NCI-H2081 (cell line): ENCODE data around the gene FGF12.
"Not testable (repeated sequence)": the region's sequence is repeated elsewhere in the genome, so short reads cannot be mapped to it uniquely, and the experiment has no call there.

Experiments used
- DNase-seq, 2 experiments: peaks; one replicate each; lab custom pipeline; 2025; lab: John Stamatoyannopoulos, UW

The FGF12 gene

DNA sequence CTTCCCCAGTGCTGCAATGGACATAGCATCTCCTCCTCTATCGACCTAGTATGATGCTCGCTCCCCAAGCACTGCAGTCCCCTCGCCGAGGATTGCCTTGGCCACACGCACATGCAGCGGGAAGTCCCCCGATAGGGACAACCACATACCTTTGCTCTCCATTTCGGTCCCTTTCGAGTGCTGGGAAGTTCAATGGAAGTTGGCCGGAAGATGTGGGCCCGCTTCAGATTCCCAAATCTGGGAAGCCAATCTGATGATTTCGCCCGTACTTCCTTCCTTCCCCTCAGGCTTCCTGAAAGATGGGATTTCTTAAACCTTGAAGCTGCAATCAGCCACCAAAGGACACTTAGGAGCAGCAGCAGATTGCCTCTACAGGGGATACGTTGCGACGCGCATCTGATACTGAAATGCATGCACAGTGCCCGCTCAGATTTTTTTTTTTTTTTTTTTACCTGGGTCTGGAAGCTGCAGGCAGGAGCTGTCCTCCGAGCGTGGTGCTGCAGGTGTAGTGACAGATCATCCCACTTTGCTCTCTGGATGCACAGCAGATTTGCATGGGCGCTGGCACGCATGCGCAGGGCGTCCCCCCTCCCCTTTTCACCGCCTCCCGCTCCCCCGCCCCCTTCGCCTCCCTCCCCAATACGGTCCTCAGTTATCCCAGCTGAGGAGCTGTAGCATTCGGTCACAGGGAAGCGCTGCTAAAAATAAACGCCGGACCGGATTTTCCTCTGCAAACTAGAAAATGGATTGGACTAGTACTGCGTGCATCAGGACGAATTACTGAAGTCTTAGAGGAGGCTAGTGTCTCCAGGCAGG is at the start of gene FGF12:
Gene FGF12, minus strand, starts transcription at position 510 of the 816 bp plus-strand sequence.
- DNase-seq: peak; percentile 93 to 94

DNA sequence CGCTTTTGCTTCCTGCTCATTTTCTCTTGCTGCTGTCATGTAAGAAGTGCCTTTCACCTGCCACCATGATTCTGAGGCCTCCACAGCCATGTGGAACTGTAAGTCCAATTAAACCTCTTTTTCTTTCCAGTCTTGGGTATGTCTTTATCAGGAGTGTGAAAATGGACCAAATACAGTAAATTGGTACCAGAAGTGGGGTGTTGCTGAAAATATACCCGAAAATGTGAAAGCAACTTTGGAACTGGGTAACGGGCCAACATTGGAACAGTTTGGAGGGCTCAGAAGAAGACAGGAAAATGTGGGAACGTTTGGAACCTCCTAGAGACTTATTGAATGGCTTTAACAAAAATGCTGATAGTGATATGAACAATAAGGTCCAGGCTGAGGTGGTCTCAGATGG is 47.0 kb upstream of the FGF12 start:
- DNase-seq: not testable (repeated sequence)

- DNase-seq: peak; percentile 72 to 75
These were observed 45.0 kb upstream of the FGF12 start for GRCh38 chr3:192772240-192772894.

- no peak for DNase-seq
These were observed 31.3 kb upstream of the FGF12 start for GRCh38 chr3:192758654-192759053.

- DNase-seq: no peak
These were observed 23.8 kb upstream of the FGF12 start for GRCh38 chr3:192751148-192751547.

DNA sequence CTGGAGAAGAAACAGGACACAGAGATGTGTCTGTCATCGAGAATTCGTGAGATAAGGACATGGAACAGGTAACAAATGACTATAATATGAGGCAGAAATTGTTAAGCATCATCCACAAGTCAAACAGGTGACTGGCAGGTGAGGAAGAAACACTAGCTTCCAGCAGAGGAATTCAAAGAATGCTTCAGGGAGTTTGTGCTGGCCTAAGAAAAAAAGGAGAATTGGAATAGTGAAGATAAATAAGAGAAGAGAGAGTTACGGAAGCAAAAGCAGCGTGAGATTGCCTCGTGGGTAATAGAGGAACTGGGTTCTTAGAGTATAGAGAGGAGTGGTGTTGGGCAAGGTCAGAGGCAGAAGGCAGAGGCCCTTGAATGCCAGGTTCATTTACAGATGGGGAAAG is 22.9 kb upstream of the FGF12 start:
- DNase-seq: no peak

GRCh38 chr3:192747746-192748145 is 20.4 kb upstream of the FGF12 start:
- DNase-seq: no peak

DNA sequence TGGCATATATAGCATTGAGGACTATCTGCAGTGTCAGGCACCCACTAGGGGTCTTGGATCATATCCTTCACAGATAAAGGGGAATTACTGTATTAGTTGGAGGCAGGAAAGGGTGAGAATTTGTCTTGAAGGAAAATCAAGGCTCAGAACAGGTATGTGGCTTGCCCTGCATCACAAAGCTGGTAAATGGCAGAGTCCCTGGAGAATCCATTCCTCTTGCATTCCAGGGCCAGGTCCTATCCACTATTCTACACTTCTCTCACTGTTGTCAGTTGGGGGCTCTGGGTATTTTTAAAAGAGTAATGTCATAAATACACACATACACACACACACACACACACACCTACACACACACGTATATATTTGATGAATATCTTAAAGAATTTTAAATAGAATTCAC is 19.8 kb upstream of the FGF12 start:
- no peak for DNase-seq

- no peak for DNase-seq
These were observed 17.8 kb upstream of the FGF12 start for GRCh38 chr3:192745150-192745549.

DNA sequence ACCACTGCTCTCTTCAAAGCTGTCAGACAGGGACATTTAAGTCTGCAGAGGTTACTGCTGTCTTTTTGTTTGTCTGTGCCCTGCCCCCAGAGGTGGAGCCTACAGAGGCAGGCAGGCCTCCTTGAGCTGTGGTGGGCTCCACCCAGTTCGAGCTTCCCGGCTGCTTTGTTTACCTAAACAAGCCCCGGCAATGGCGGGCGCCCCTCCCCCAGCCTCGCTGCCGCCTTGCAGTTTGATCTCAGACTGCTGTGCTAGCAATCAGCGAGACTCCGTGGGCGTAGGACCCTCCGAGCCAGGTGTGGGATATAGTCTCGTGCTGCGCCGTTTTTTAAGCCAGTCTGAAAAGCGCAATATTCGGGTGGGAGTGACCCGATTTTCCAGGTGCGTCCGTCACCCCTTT is 17.3 kb upstream of the FGF12 start:
- not testable (repeated sequence) for DNase-seq

GRCh38 chr3:192737506-192737905 is 10.2 kb upstream of the FGF12 start:
- DNase-seq: no peak

DNA sequence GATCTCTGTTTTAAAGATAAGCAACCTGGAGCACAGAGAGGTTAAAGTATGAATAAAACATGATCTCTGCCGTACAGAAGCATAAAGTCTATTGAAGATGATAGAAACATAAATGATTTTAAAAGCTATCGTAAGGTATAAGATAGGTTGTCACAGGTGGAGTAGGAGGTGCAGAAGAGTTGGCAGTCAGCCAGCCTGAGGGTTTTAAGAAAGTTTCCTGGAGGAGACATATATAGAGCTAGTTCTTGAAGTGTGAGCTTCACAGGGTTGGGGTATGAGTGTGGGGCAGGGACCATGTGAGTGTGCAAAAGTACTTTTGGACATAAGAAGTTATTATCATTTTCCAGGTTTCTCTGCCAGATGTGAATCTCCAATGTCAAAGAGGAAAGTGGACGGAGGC is 3.9 kb upstream of the FGF12 start:
- no peak for DNase-seq

- DNase-seq: no peak
These were observed 956 bp downstream of the FGF12 start for GRCh38 chr3:192726385-192726784.

- DNase-seq: no peak
These were observed 7.4 kb downstream of the FGF12 start for GRCh38 chr3:192719964-192720363.

- DNase-seq: no peak
These were observed 9.2 kb downstream of the FGF12 start for GRCh38 chr3:192718156-192718555.

GRCh38 chr3:192715126-192715525 is 12.2 kb downstream of the FGF12 start:
- DNase-seq: no peak

- DNase-seq: not testable (repeated sequence)
These were observed 16.2 kb downstream of the FGF12 start for GRCh38 chr3:192711126-192711525.

GRCh38 chr3:192710366-192710765 is 17.0 kb downstream of the FGF12 start:
- DNase-seq: no peak

DNA sequence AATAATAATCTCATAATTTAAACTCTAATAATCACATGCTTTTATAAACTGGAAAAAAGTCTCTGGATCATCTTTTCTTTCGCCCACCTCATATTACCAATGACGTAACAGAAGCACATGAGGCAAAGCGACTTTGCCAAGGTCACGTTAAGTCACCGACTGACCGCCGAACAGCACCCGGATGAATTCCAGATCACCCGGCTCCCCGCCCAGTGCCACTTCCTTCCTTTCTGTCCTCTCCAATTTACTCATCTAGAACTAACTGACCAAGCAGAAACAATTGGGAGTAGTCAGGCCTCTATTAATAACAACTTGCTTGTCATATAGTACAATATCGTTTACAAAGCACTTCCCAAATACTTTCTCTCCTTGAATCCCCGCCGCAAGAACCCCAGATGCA is 21.1 kb downstream of the FGF12 start:
- no peak for DNase-seq

GRCh38 chr3:192700885-192701284 is 26.5 kb downstream of the FGF12 start:
- no peak for DNase-seq

- no peak for DNase-seq
These were observed 30.3 kb downstream of the FGF12 start for GRCh38 chr3:192696943-192697587.

GRCh38 chr3:192687488-192688152 is 39.7 kb downstream of the FGF12 start:
- no peak for DNase-seq
